Peyer's patch (tissue), 4 donors: ENCODE measurements around the gene SPATA13. TPM values are rescaled to one million over a fixed set of nuclear protein-coding genes. Genes with fewer than 3 reads are reported as not detected.

Experiments used
- DNase-seq, 3 donors: peaks; one replicate each; pipeline ENCODE4 v3.0.0-alpha.2; 2017 to 2019
- H3K27ac ChIP-seq, 4 donors: fragments of 200-600 bp; sonication (generic); one replicate each; pipeline ENCODE4 v1.5.1; 2016 to 2019
- H3K27me3 ChIP-seq, 2 donors: fragments of 200-600 bp; sonication (generic); one replicate each; pipeline ENCODE4 v1.5.1; 2019
- H3K36me3 ChIP-seq, 3 donors: fragments of 200-600 bp; sonication (generic); one replicate each; pipeline ENCODE4 v1.5.1; 2016 to 2019
- H3K4me1 ChIP-seq, 4 donors: fragments of 200-600 bp; sonication (generic); one replicate each; pipeline ENCODE4 v1.5.1; 2016 to 2019
- H3K4me3 ChIP-seq, 4 donors: fragments of 200-600 bp; sonication (generic); 1 replicate in 3 of 4; 2 replicates in 1 of 4; pipeline ENCODE4 v1.5.1; 2016 to 2019; ENCODE audit warnings: mild to moderate bottlenecking in 1 of 4
- H3K9me3 ChIP-seq, 4 donors: fragments of 200-600 bp; sonication (generic); one replicate each; pipeline ENCODE4 v1.5.1; 2016 to 2019; ENCODE audit warnings: mild to moderate bottlenecking in 1 of 4
- CTCF ChIP-seq, 6 experiments: fragments of 450-650 bp in 4 of 6; fragments of 200-600 bp in 2 of 6; sonication (generic) in 1 of 6; IDR thresholded peaks; one replicate each; pipeline ENCODE4 v1.5.1; 2017 to 2019; ENCODE audit warnings: antibody characterized with exemption in 6 of 6, mild to moderate bottlenecking in 3 of 6, moderate library complexity in 1 of 6
- POLR2A ChIP-seq, 2 donors: fragments of 450-650 bp; IDR thresholded peaks; one replicate each; pipeline ENCODE4 v1.5.1; 2017; ENCODE audit warnings: antibody characterized with exemption in 2 of 2, mild to moderate bottlenecking in 2 of 2, moderate library complexity in 2 of 2
- total RNA-seq, 4 donors: library from RNA; depleted of rRNA; stranded (reverse); fragments of >200 nt; gene quantifications; one replicate each; pipeline ENCODE4 v1.1.0, GENCODE V29; 2016

Gene SPATA13
- total RNA-seq, 4 donors from 2014 or later: 77.1 to 191 (median 141) TPM

- H3K27ac ChIP-seq: peak overlapping the region; percentile 81 to 96 (median 92)
- H3K4me1 ChIP-seq: peaks cover 6 to 45% (median 21%) of the 10 kb centered on the region in 4 donors
- TF ChIP-seq POLR2A (IDR thresholded peaks at IDR 0.05): no peak
- no peak for TF ChIP-seq CTCF (IDR thresholded peaks at IDR 0.05)
- H3K27me3 ChIP-seq: no peaks in the 10 kb centered on the region
- no peaks in the 10 kb centered on the region for H3K9me3 ChIP-seq
- no peaks in the 10 kb centered on the region for H3K36me3 ChIP-seq
- peak overlapping the region in 3 of 4 donors; percentile 42 to 48 (median 46) for H3K4me3 ChIP-seq
- DNase-seq: no peak
Observed at GRCh38 chr13:24271231-24271600, 110.7 kb downstream of the SPATA13 start.

DNA sequence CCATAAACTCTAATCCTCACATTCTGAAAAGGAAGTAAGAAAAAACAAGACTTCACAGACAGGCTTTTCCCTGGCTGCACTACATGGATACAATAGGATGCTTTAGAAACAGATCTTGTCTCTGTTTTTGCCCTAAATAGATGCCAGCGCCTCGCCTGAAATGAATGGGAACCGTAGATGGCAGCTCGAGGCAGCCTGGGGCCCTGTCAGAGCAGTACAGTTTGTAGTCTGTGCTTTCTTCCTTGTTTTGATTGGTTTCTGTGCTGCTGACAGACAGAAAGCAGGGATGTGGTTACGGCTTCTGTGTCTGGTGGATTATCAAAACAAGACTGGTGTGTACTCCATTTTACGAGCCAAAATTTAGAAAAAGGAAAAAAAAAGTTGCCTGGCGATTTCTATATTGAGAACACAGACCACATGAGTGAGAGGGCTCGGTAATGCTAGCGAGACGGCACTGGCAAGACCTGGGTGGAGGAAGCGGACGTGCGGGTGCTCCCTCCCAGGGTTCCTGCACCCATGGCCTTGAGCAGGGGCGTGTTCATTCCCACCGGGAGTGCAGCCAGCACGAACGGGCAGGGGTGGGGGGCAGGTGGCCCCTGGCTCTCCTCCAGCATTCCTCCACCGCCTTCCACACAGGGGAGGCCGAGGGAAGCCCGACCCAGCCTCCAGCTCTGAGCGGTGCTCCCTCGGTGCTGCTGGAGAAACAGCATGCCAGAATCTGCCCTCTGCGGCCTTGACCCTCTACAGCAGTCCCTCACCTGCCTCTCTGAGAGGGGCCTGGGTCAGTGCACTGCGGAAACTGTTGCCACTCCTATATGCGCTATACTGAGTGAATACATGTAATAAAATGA lies 111.3 kb downstream of the SPATA13 start:
- TF ChIP-seq POLR2A (IDR thresholded peaks at IDR 0.05) (peak; percentile 33 to 34), CTCF (IDR thresholded peaks at IDR 0.05) (no peak)
- peak overlapping the region; percentile 31 to 48 (median 40) for H3K4me3 ChIP-seq
- peak overlapping the region; percentile 81 to 96 (median 92) for H3K27ac ChIP-seq
- peaks cover 6 to 45% (median 21%) of the 10 kb centered on the region in 4 donors for H3K4me1 ChIP-seq
- no peaks in the 10 kb centered on the region for H3K36me3 ChIP-seq
- DNase-seq: peak; percentile 74 to 85 (median 80)
- H3K9me3 ChIP-seq: no peaks in the 10 kb centered on the region
- no peaks in the 10 kb centered on the region for H3K27me3 ChIP-seq

DNA sequence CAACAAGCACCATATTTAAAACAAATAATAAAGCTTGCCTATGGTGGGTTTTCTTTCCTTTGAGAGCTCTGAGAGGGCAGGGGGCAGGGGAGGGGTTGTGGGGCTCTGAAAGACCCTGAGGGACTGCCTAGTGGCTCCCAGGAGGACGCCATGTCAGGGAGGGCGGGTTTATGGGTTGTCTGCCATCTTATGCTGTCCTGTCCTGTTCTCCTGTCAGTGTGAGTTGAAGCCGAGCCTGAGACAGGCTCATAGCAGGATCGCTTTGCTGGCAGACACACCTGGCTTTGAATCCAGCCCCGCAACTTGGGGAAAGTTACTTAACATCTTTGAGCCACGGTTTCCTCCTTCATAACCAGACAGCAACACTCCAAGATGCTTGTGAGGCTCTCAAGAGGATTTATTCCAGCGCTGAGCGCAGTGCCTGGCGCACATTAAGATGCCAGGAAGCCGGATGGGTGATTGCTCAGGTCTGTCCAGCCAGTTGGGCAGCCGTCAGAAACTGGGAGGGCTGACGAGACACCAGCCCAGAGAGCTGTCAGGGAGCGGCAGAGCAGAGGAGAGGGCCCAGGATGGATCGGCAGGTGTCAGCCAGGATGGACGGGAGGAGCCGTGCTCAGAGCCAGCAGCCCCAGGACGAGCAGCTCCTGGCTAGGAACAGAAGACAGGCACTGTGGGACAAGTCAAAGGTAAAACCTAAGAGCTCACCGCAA lies 112.1 kb downstream of the SPATA13 start:
- H3K4me3 ChIP-seq: peak overlapping the region; percentile 31 to 48 (median 40)
- peaks cover 6 to 43% (median 21%) of the 10 kb centered on the region in 4 donors for H3K4me1 ChIP-seq
- H3K27me3 ChIP-seq: no peaks in the 10 kb centered on the region
- H3K27ac ChIP-seq: peak overlapping the region; percentile 81 to 96 (median 92)
- no peaks in the 10 kb centered on the region for H3K36me3 ChIP-seq
- TF ChIP-seq POLR2A (IDR thresholded peaks at IDR 0.05): no peak
- no peak for TF ChIP-seq CTCF (IDR thresholded peaks at IDR 0.05)
- H3K9me3 ChIP-seq: no peaks in the 10 kb centered on the region
- peak in 1 of 3 donors; percentile 67 for DNase-seq

GRCh38 chr13:24273926-24274325 lies 113.4 kb downstream of the SPATA13 start:
- no peaks in the 10 kb centered on the region for H3K36me3 ChIP-seq
- TF ChIP-seq POLR2A (IDR thresholded peaks at IDR 0.05): no peak
- TF ChIP-seq CTCF (IDR thresholded peaks at IDR 0.05): no peak
- no peaks in the 10 kb centered on the region for H3K27me3 ChIP-seq
- H3K4me3 ChIP-seq: no peak overlapping the region
- H3K27ac ChIP-seq: peak overlapping the region; percentile 32 to 75 (median 60)
- no peak for DNase-seq
- H3K9me3 ChIP-seq: no peaks in the 10 kb centered on the region
- H3K4me1 ChIP-seq: peaks cover 6 to 39% (median 21%) of the 10 kb centered on the region in 4 donors

GRCh38 chr13:24274452-24275021 lies 114.0 kb downstream of the SPATA13 start:
- peak in 2 of 3 donors; percentile 84 to 87 for DNase-seq
- Histone ChIP-seq H3K36me3 (no peaks in the 10 kb centered on the region), H3K27ac (peak overlapping the region; percentile 32 to 75 (median 60)), H3K4me1 (peaks cover 6 to 39% (median 21%) of the 10 kb centered on the region in 4 donors), H3K27me3 (no peaks in the 10 kb centered on the region), H3K9me3 (no peaks in the 10 kb centered on the region), H3K4me3 (no peak overlapping the region)
- no peak for TF ChIP-seq CTCF (IDR thresholded peaks at IDR 0.05)
- TF ChIP-seq POLR2A (IDR thresholded peaks at IDR 0.05): no peak
